Suprapubic skin (tissue), 4 donors: ENCODE results near the gene ITIH4.

Experiments
- POLR2A ChIP-seq, 2 donors: fragments of 450-650 bp; IDR thresholded peaks; one replicate each; pipeline ENCODE4 v1.6.1; 2017; ENCODE audit warnings: antibody characterized with exemption in 2 of 2, mild to moderate bottlenecking in 2 of 2, moderate library complexity in 2 of 2
- POLR2AphosphoS5 ChIP-seq, 3 donors: sonication (generic); formaldehyde crosslinking; IDR thresholded peaks; one replicate each; pipeline ENCODE4 v1.6.1; 2017; ENCODE audit warnings: antibody characterized with exemption in 3 of 3
- TF ChIP-seq, protein P1 (sequence below), 2 donors: fragments of 200-600 bp in 1 of 2; fragments of 450-650 bp in 1 of 2; sonication (generic) in 1 of 2; IDR thresholded peaks; one replicate each; pipeline ENCODE4 v1.5.1; 2016 to 2019; ENCODE audit warnings: antibody characterized with exemption in 2 of 2, mild to moderate bottlenecking in 1 of 2, moderate library complexity in 1 of 2

DNA sequence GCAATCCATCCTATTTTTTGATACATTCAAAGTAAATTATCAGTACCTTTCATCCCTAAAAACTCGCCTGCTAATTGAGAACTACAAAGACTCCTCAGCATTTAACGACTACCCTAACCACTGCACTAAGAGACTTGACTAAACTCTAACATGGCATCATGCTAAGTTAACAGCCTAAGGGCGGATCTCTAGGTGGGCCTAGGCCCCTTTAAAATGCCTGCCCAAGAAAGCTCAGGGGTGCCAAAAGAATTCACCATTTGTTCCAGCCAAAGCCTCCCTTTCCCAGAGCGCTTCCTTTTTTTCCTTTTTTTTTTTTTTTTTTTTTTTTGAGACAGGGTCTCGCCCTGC, 59.2 kb downstream of the ITIH4 start:
- TF ChIP-seq POLR2AphosphoS5 (IDR thresholded peaks at IDR 0.05): no peak
- TF ChIP-seq, protein P1, sequence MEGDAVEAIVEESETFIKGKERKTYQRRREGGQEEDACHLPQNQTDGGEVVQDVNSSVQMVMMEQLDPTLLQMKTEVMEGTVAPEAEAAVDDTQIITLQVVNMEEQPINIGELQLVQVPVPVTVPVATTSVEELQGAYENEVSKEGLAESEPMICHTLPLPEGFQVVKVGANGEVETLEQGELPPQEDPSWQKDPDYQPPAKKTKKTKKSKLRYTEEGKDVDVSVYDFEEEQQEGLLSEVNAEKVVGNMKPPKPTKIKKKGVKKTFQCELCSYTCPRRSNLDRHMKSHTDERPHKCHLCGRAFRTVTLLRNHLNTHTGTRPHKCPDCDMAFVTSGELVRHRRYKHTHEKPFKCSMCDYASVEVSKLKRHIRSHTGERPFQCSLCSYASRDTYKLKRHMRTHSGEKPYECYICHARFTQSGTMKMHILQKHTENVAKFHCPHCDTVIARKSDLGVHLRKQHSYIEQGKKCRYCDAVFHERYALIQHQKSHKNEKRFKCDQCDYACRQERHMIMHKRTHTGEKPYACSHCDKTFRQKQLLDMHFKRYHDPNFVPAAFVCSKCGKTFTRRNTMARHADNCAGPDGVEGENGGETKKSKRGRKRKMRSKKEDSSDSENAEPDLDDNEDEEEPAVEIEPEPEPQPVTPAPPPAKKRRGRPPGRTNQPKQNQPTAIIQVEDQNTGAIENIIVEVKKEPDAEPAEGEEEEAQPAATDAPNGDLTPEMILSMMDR (IDR thresholded peaks at IDR 0.05): no peak
- no peak for TF ChIP-seq POLR2A (IDR thresholded peaks at IDR 0.05)
